Measurements from ENCODE around the gene KCNJ15.

DNA sequence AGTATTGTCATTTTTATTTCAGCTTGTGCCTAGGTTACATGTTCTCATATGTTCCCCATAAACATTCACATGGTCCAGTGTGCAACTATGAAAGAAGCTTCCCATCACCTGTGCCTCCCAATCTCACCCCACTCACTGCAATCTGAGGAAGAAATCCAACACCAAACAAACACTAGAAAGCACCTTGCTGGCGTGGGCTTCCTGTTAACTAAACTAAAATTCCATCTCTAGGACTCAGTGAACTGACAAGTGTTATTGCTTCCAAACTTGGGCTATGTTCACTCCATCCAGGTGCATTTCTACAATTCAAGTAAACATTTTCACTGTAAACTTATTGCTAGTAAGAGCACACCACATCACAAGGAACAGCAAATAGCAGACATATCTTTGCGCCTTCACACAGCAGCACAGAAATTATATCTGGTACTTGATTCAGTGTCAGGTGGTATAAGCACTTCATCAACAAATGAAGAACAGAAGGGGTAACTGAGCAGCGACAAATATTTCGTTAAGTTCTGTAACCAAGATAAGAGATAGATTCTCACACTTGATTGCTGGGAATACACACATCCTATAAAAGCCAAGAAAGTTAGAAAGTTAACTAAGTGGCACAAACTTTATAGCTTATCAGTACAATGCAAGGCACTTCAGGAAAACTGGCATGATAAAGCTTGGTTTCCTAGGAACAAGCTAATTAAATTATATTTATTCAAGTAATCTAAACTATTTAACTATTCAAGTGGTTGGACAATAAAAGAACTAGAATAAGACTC lies 8.9 kb upstream of the KCNJ15 start:
- TF ChIP-seq, protein P1, sequence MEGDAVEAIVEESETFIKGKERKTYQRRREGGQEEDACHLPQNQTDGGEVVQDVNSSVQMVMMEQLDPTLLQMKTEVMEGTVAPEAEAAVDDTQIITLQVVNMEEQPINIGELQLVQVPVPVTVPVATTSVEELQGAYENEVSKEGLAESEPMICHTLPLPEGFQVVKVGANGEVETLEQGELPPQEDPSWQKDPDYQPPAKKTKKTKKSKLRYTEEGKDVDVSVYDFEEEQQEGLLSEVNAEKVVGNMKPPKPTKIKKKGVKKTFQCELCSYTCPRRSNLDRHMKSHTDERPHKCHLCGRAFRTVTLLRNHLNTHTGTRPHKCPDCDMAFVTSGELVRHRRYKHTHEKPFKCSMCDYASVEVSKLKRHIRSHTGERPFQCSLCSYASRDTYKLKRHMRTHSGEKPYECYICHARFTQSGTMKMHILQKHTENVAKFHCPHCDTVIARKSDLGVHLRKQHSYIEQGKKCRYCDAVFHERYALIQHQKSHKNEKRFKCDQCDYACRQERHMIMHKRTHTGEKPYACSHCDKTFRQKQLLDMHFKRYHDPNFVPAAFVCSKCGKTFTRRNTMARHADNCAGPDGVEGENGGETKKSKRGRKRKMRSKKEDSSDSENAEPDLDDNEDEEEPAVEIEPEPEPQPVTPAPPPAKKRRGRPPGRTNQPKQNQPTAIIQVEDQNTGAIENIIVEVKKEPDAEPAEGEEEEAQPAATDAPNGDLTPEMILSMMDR (IDR thresholded peaks at IDR 0.05), result no peak
- no peak for TF ChIP-seq EZH2 (IDR thresholded peaks at IDR 0.05; ENCODE audit: borderline replicate concordance, insufficient read depth, low read depth, low read length, poor library complexity, severe bottlenecking)

Data from B cell (primary cell).